AML-193 (cell line): ENCODE measurements around the gene DEUP1.
"Not testable (repeated sequence)": the region's sequence is repeated elsewhere in the genome, so short reads cannot be mapped to it uniquely, and the experiment has no call there.

ENCODE experiments used
- DNase-seq, 2 experiments: peaks; one replicate each; lab custom pipeline; 2025; lab: John Stamatoyannopoulos, UW

DEUP1 gene, protein sequence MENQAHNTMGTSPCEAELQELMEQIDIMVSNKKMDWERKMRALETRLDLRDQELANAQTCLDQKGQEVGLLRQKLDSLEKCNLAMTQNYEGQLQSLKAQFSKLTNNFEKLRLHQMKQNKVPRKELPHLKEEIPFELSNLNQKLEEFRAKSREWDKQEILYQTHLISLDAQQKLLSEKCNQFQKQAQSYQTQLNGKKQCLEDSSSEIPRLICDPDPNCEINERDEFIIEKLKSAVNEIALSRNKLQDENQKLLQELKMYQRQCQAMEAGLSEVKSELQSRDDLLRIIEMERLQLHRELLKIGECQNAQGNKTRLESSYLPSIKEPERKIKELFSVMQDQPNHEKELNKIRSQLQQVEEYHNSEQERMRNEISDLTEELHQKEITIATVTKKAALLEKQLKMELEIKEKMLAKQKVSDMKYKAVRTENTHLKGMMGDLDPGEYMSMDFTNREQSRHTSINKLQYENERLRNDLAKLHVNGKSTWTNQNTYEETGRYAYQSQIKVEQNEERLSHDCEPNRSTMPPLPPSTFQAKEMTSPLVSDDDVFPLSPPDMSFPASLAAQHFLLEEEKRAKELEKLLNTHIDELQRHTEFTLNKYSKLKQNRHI

DNA sequence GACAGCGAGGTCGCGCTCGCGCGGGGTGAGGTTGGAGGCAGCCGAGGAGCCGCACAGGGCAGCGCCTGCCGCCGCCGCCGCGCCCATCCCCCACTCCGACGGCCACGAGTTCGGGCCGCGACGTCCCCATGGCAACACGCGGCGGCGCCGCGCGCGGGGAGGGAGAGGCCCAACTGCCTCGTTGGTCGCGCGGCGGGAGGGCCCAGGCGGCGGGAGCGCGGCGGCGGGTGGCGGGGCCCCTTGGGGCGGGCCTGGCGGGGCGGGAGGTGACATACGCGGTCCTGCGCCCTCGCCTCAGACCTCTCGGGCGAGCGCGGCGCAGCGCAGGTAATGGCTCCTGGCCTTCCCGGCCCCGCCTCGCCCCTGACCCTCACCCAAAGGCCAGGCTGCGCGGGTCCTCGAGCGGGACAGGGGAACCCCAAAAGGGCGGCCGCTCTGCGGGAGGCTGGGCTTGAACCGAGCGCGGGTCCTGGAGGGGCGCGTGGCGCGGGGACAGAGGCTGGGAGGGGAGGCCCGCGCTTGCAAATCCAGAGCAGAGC is at the start of gene DEUP1:
Gene DEUP1 (plus strand): TSS at position 297 of the 539 bp plus-strand sequence. CDS start 1,518 bp downstream, outside the sequence.
- no peak for DNase-seq

GRCh38 chr11:93285430-93285829 is 45.1 kb upstream of the DEUP1 start:
- DNase-seq, result no peak

DNA sequence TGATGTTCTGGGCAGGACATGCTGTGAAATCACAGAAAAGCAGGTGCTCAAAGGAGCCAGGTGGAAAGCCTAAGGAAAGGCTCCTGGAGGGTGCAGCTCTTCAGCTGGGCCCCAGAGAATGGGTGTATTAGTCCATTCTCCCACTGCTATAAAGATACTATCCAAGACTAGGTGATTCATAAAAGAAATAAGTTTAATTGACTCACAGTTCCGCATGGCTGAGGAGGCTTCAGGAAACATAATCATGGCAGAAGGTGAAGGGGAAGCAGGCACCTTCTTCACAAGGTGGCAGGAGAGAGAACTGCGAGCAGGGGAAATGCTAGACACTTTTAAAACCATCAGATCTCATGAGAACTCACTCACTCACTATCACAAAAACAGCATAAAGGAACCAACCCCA is 43.1 kb upstream of the DEUP1 start:
- no peak for DNase-seq

- no peak for DNase-seq
These were observed 42.5 kb upstream of the DEUP1 start for GRCh38 chr11:93288079-93288478.

- DNase-seq, result no peak
These were observed 41.8 kb upstream of the DEUP1 start for GRCh38 chr11:93288767-93289166.

DNA sequence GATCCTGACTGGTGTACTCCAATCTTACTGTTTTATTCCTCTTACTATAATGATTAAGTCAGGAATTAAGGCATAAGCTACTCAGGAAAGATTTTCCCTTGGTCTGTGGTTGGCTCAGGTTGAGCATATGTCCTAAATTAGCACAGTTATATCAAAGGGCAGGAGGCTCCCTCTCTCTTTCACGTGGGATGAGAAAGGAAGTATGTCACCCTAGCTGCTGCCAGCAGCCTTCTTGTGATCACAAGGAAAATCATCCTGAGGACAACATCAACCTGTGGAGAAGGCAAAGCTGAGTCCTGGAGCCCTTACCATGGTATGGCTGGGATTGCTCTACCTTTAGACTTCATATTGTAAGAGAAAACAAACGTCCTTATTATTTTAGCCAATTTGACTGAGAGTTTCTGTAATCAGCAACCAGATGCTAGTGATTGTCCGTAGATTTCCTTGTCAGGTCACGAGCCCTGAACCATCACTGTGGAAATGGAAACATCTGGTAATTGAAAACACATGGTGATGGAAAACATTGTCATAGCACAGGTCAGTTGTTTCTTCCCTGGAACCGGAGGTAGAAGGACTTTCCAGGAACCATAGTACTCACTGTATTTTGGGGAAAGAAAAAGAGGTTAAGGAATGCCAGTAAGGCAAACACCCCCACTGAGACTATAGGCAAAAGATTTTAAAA is 40.6 kb upstream of the DEUP1 start:
- DNase-seq, result no peak

- no peak for DNase-seq
These were observed 39.4 kb upstream of the DEUP1 start for GRCh38 chr11:93291110-93291509.

GRCh38 chr11:93291898-93292297 is 38.6 kb upstream of the DEUP1 start:
- DNase-seq, result no peak

- no peak for DNase-seq
These were observed 34.5 kb upstream of the DEUP1 start for GRCh38 chr11:93295921-93296575.

GRCh38 chr11:93303689-93304088 is 26.9 kb upstream of the DEUP1 start:
- DNase-seq, result no peak

DNA sequence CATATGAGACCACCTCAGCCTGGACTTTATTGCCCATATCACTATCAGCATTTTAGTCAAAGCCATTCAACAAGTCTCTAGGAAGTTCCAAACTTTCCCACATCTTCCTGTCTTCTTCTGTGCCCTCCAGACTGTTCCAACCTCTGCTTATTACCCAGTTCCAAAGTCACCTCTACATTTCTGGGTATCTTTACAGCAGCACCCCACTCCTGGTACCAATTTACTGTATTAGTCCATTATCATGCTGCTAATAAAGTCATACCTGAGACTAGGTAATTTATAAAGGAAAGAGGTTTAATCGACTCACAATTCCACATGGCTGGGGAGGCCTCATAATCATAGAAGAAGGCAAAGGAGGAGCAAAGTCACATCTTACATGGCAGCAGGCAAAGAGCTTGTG is 16.1 kb upstream of the DEUP1 start:
- DNase-seq, result not testable (repeated sequence)

- DNase-seq, result no peak
These were observed 11.2 kb upstream of the DEUP1 start for GRCh38 chr11:93319224-93319839.

- no peak for DNase-seq
These were observed 10.3 kb upstream of the DEUP1 start for GRCh38 chr11:93320230-93320629.

DNA sequence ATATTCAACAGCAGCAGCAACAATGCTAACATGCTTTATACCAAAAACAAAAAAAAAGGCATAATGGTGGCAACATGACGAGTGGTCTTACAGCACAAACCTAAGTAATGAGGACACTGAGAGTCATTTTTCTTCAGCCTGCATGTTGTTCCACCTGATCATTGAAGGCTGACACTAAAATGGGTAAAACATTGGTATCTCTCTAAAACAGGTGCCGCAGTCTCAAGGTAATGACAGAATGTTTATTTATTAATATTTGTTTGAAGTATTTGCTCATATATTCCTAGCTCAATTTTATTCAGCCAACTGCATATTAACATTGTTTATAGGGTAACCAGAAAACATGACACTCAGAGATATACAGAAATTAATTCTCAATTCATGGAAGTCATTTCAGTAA is 8.3 kb upstream of the DEUP1 start:
- DNase-seq, result no peak

DNA sequence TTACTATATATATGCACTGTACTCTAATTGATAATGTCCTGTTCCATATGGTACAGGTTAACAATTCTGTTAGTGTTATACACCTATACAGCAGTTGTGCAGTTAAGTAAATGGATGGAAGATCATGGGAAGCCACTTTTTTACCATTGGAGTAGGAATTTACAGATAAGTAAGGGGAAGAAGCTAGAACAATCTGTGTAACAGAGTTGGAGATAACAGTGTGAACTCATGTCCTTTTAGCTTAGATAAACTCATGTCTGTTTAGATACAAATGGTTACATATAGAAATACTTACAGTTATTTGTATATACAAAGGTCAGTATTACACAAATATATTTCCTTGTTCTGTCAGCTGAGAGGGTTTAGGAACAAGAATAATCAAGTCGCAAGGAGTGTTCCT is 6.8 kb upstream of the DEUP1 start:
- no peak for DNase-seq

GRCh38 chr11:93324500-93324899 is 6.0 kb upstream of the DEUP1 start:
- no peak for DNase-seq

GRCh38 chr11:93326681-93327080 is 3.9 kb upstream of the DEUP1 start:
- no peak for DNase-seq

DNA sequence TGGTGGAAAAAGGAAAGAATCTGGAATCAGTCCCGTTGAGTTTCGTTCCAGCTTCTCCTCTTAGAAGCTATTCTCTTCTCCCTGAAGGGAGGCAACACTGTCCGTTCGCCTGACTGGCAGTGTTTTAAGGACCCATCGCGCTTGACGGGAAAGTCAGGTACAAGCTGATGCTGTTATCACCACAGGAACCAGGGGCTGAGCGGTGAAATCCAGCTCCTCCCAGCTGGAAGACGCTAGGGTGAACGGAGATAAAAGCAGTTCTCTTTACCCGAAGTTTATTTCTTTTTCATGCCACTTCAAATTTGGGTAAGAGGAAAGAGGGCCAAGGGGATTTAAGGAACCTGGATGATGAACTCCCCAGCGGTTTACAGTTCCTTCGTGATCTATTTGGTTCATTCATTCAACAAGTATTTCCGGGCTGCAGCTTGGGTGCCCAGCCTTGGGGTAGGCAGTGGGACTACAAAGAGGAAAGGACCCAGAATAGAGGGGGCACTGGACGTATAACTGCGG is 551 bp upstream of the DEUP1 start:
- DNase-seq, result no peak

DNA sequence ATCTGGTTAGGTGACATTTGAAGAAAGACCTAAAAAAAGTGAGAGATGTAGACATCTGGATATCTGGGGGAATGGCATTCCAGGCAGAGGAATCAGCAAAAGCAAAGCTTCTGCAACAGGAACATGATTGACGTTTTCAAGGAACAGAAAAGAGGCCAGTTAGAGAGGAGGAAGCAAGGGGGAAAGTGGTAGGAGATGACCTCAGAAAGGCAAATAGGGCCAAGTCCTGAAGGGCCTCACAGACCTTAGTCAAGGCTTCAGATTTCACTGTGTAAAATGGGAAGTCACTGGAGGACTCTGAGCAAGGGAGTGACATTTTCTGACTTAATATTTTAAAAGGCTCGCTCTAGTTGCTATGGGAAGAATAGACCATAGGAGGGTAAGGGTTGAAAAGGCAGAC is 9.7 kb downstream of the DEUP1 start:
- DNase-seq, result no peak

- DNase-seq, result no peak
These were observed 14.4 kb downstream of the DEUP1 start for GRCh38 chr11:93344855-93345333.

DNA sequence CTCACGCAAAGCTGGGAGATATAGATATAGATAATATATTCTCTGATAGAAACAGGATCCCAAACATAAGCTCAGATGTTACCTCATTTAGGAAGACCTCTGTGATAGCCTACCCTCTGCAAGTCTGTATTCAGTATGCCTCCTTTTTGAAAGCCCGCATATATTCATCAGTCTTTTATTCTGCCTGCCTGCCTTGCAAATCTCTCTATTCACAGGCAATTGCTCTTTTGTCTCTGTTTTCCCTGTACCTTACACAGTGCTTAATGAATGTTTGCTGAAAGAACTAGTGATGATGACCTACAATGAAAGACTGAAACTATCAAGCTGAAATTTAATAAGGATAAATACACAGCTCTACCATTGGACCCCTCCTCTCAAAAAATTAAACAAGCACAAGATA is 18.4 kb downstream of the DEUP1 start:
- DNase-seq, result no peak
